H1 (cell line): ENCODE data around the gene TMEM115. TPM values are rescaled to one million over a fixed set of nuclear protein-coding genes. Genes with fewer than 3 reads are reported as not detected.

Experiments used
- ATF3 ChIP-seq: IDR thresholded peaks from 2 replicates; pipeline ENCODE4 v1.6.1; 2011; ENCODE audit warnings: low read depth, mild to moderate bottlenecking, low read length; ENCODE audit not compliant: insufficient read depth
- BRCA1 ChIP-seq: IDR thresholded peaks from 2 replicates; pipeline ENCODE4 v1.6.1; 2012; ENCODE audit warnings: low read depth, low read length, improper control_type of control experiment
- GABPA ChIP-seq: IDR thresholded peaks from 2 replicates; pipeline ENCODE4 v1.6.1; 2011; ENCODE audit warnings: mild to moderate bottlenecking, low read length, moderate library complexity, borderline replicate concordance; ENCODE audit not compliant: insufficient read depth
- HDAC2 ChIP-seq, 2 experiments: fragments of 300-600 bp in 1 of 2; sonication (generic) in 1 of 2; IDR thresholded peaks; 2 replicates each; pipeline ENCODE4 v1.6.1; 2011 to 2012; ENCODE audit warnings: low read depth in 2 of 2, low read length in 2 of 2, mild to moderate bottlenecking in 2 of 2, moderate library complexity in 2 of 2, borderline replicate concordance in 1 of 2, inconsistent platforms in 1 of 2
- POLR2A ChIP-seq, 2 experiments: IDR thresholded peaks; 1 replicate in 1 of 2; 2 replicates in 1 of 2; pipeline ENCODE4 v1.6.1; 2011; ENCODE audit warnings: low read depth in 2 of 2, low read length in 2 of 2, mild to moderate bottlenecking in 2 of 2; ENCODE audit errors: control extremely low read depth in 1 of 2
- POLR2AphosphoS5 ChIP-seq: IDR thresholded peaks from 2 replicates; pipeline ENCODE4 v1.6.1; 2011; ENCODE audit warnings: low read depth, low read length
- SAP30 ChIP-seq: fragments of 300-600 bp; sonication (generic); IDR thresholded peaks from 2 replicates; pipeline ENCODE4 v1.7.1; 2012; ENCODE audit warnings: low read length, moderate library complexity, mild to moderate bottlenecking, inconsistent platforms; ENCODE audit not compliant: insufficient read depth, insufficient replicate concordance
- SIN3A ChIP-seq, 2 experiments: IDR thresholded peaks in 1 of 2; conservative IDR thresholded peaks in 1 of 2; 2 replicates each; pipeline ENCODE4 v1.6.1; 2011 to 2012; ENCODE audit warnings: low read length in 2 of 2, improper control_type of control experiment in 1 of 2, low read depth in 1 of 2, mild to moderate bottlenecking in 1 of 2
- SIRT6 ChIP-seq: IDR thresholded peaks from one replicate; pipeline ENCODE4 v1.7.1; 2012; ENCODE audit warnings: low read length, inconsistent platforms
- SP4 ChIP-seq: IDR thresholded peaks from 2 replicates; pipeline ENCODE4 v1.6.1; 2012; ENCODE audit warnings: low read length, inconsistent platforms
- SUZ12 ChIP-seq: fragments of 200-600 bp; sonication (generic); IDR thresholded peaks from 2 replicates; pipeline ENCODE4 v1.6.1; 2012; ENCODE audit warnings: mild to moderate bottlenecking, inconsistent platforms, low read length, moderate library complexity, mixed read lengths
- polyA plus RNA-seq, 7 experiments: library from polyadenylated mRNA; depleted of rRNA in 3 of 7; stranded (reverse) in 5 of 7; unstranded in 2 of 7; fragments of >200 nt in 5 of 7; fragments of 200-250 nt in 2 of 7; gene quantifications; 1 replicate in 5 of 7; 2 replicates in 1 of 7; 4 replicates in 1 of 7; pipeline versions ENCODE4 v1.2.1 to v1.2.3, GENCODE V29; 2011 to 2013; ENCODE audit warnings: missing spikeins in 2 of 7, mixed read lengths in 2 of 7
- total RNA-seq: library from RNA; stranded (reverse); fragmentation: NEBNext Ultra II Directional; extraction: Animal tissue kit (Norgen Biotek cat#: 25700); gene quantifications from 2 replicates; pipeline ENCODE4 v1.2.1, GENCODE V29; 2021

Gene TMEM115
- total and polyA plus RNA-seq, 2 of the 8 experiments (the other 6 are each of a cell fraction or from before 2014, with no cell fraction given): 25.4 to 32.4 TPM

- no peak for TF ChIP-seq SIRT6
- TF ChIP-seq SP4: no peak; the same call in 1 of the 2 replicates
- peak; percentile 21 to 95; a peak in 2 of 4 replicates for TF ChIP-seq SIN3A (conservative IDR thresholded peaks at IDR 0.05 in 1 of 2, IDR thresholded peaks at IDR 0.05 in 1 of 2; ENCODE audit: low read depth in 1 of 2, low read length in 2 of 2)
- no peak for TF ChIP-seq SUZ12
- peak; percentile 55 to 92; a peak in 1 of 4 replicates for TF ChIP-seq HDAC2 (IDR thresholded peaks at IDR 0.05; ENCODE audit: borderline replicate concordance in 1 of 2, low read depth in 2 of 2, low read length in 2 of 2)
- peak; percentile 47; the same call in 1 of the 2 replicates for TF ChIP-seq GABPA
- no peak; the same call in 1 of the 2 replicates for TF ChIP-seq POLR2AphosphoS5
- no peak for TF ChIP-seq BRCA1
- peak; percentile 84 for TF ChIP-seq SAP30
- peak in 1 of 2 experiments; percentile 59; a peak in 2 of 3 replicates for TF ChIP-seq POLR2A (IDR thresholded peaks at IDR 0.05; ENCODE audit: control extremely low read depth in 1 of 2, low read depth in 2 of 2, low read length in 2 of 2)
- TF ChIP-seq ATF3: peak; percentile 59; the same call in 1 of the 2 replicates
- TF ChIP-seq, all 59 proteins: peak for 17
These were observed 8.6 kb downstream of the TMEM115 start, which contains the start of the genes CYB561D2 and NPRL2 (continued) for GRCh38 chr3:50350527-50351322.
